Memory B cell (primary cell): ENCODE measurements around the gene PPM1L.
"Not testable (repeated sequence)": the region's sequence is repeated elsewhere in the genome, so short reads cannot be mapped to it uniquely, and the experiment has no call there.

Experiments
- ATAC-seq: fragments of 150-1000 bp; cut with Tn5 transposase; 2 replicates; pipeline ENCODE4 v1.10.0; 2021; ENCODE audit warnings: low read depth, mild to moderate bottlenecking, moderate library complexity
- DNase-seq, 2 donors: peaks; one replicate each; pipeline ENCODE4 v3.0.0; 2022; ENCODE audit warnings: low spot score in 2 of 2
- H3K27ac Mint-ChIP-seq: one replicate; pipeline ENCODE4 v1.8.0; 2022; ENCODE audit warnings: mild to moderate bottlenecking, moderate library complexity, mixed read lengths
- H3K27me3 Mint-ChIP-seq: one replicate; pipeline ENCODE4 v1.8.0; 2022; ENCODE audit warnings: mixed read lengths
- H3K36me3 Mint-ChIP-seq: one replicate; pipeline ENCODE4 v1.8.0; 2022; ENCODE audit warnings: mild to moderate bottlenecking, mixed read lengths
- H3K4me1 Mint-ChIP-seq: one replicate; pipeline ENCODE4 v1.8.0; 2022; ENCODE audit warnings: mixed read lengths
- H3K4me3 Mint-ChIP-seq: one replicate; pipeline ENCODE4 v1.8.0; 2022; ENCODE audit warnings: mild to moderate bottlenecking, moderate library complexity, mixed read lengths
- H3K9me3 Mint-ChIP-seq: one replicate; pipeline ENCODE4 v1.8.0; 2022; ENCODE audit warnings: mixed read lengths

PPM1L gene

GRCh38 chr3:161031134-161031533 lies 275.1 kb downstream of the PPM1L start:
- H3K27me3 Mint-ChIP-seq, result no peaks in the 10 kb centered on the region
- no peak overlapping the region for H3K4me3 Mint-ChIP-seq
- DNase-seq (no peak), ATAC-seq (no peak)
- peaks cover 5% of the 10 kb centered on the region for H3K36me3 Mint-ChIP-seq
- no peak overlapping the region for H3K27ac Mint-ChIP-seq
- no peaks in the 10 kb centered on the region for H3K9me3 Mint-ChIP-seq
- peaks cover 10% of the 10 kb centered on the region for H3K4me1 Mint-ChIP-seq

- not testable (repeated sequence) for H3K27me3 Mint-ChIP-seq, H3K9me3 Mint-ChIP-seq, DNase-seq, H3K27ac Mint-ChIP-seq, H3K36me3 Mint-ChIP-seq
- Mint-ChIP-seq H3K4me1 (peaks cover 10% of the 10 kb centered on the region), H3K4me3 (peak overlapping the region; percentile 1)
- peak; percentile 51 for ATAC-seq
Measured at GRCh38 chr3:161034913-161035550, 279.0 kb downstream of the PPM1L start.

- peaks cover 4% of the 10 kb centered on the region for H3K36me3 Mint-ChIP-seq
- ATAC-seq (peak; percentile 50), DNase-seq (no peak)
- no peaks in the 10 kb centered on the region for H3K27me3 Mint-ChIP-seq
- no peak overlapping the region for H3K27ac Mint-ChIP-seq
- peaks cover 2% of the 10 kb centered on the region for H3K9me3 Mint-ChIP-seq
- peaks cover 10% of the 10 kb centered on the region for H3K4me1 Mint-ChIP-seq
- no peak overlapping the region for H3K4me3 Mint-ChIP-seq
Measured at GRCh38 chr3:161035711-161036110, 279.7 kb downstream of the PPM1L start.

- ATAC-seq, result no peak
- DNase-seq, result no peak
- peaks cover 10% of the 10 kb centered on the region for H3K4me1 Mint-ChIP-seq
- no peak overlapping the region for H3K27ac Mint-ChIP-seq
- H3K4me3 Mint-ChIP-seq, result no peak overlapping the region
- H3K27me3 Mint-ChIP-seq, result no peaks in the 10 kb centered on the region
- peaks cover 3% of the 10 kb centered on the region for H3K36me3 Mint-ChIP-seq
- H3K9me3 Mint-ChIP-seq, result peaks cover 2% of the 10 kb centered on the region
Measured at GRCh38 chr3:161038725-161039124, 282.7 kb downstream of the PPM1L start.

GRCh38 chr3:161042023-161042501 lies 286.0 kb downstream of the PPM1L start:
- H3K27me3 Mint-ChIP-seq, result no peaks in the 10 kb centered on the region
- DNase-seq, result no peak
- peaks cover 4% of the 10 kb centered on the region for H3K9me3 Mint-ChIP-seq
- H3K36me3 Mint-ChIP-seq, result peaks cover 3% of the 10 kb centered on the region
- no peak for ATAC-seq
- H3K27ac Mint-ChIP-seq, result no peak overlapping the region
- no peaks in the 10 kb centered on the region for H3K4me1 Mint-ChIP-seq
- no peak overlapping the region for H3K4me3 Mint-ChIP-seq

- Mint-ChIP-seq H3K9me3 (peaks cover 4% of the 10 kb centered on the region), H3K36me3 (peaks cover 3% of the 10 kb centered on the region), H3K4me1 (no peaks in the 10 kb centered on the region), H3K27ac (no peak overlapping the region), H3K4me3 (no peak overlapping the region), H3K27me3 (no peaks in the 10 kb centered on the region)
- no peak for ATAC-seq
- no peak for DNase-seq
Measured at GRCh38 chr3:161043336-161044035, 287.5 kb downstream of the PPM1L start.

GRCh38 chr3:161049683-161050248 lies 293.7 kb downstream of the PPM1L start:
- H3K27me3 Mint-ChIP-seq, result no peaks in the 10 kb centered on the region
- no peaks in the 10 kb centered on the region for H3K36me3 Mint-ChIP-seq
- H3K4me3 Mint-ChIP-seq, result no peak overlapping the region
- H3K27ac Mint-ChIP-seq, result no peak overlapping the region
- peaks cover 9% of the 10 kb centered on the region for H3K4me1 Mint-ChIP-seq
- DNase-seq (no peak), ATAC-seq (no peak)
- H3K9me3 Mint-ChIP-seq, result peaks cover 2% of the 10 kb centered on the region

GRCh38 chr3:161050935-161051334 lies 294.9 kb downstream of the PPM1L start:
- H3K9me3 Mint-ChIP-seq, result no peaks in the 10 kb centered on the region
- no peak overlapping the region for H3K4me3 Mint-ChIP-seq
- H3K36me3 Mint-ChIP-seq, result no peaks in the 10 kb centered on the region
- H3K27ac Mint-ChIP-seq, result no peak overlapping the region
- DNase-seq, result no peak
- H3K4me1 Mint-ChIP-seq, result peaks cover 9% of the 10 kb centered on the region
- H3K27me3 Mint-ChIP-seq, result no peaks in the 10 kb centered on the region
- ATAC-seq, result peak; percentile 41

GRCh38 chr3:161051856-161052255 lies 295.8 kb downstream of the PPM1L start:
- Mint-ChIP-seq H3K4me3 (no peak overlapping the region), H3K36me3 (no peaks in the 10 kb centered on the region), H3K4me1 (peaks cover 9% of the 10 kb centered on the region), H3K27me3 (no peaks in the 10 kb centered on the region), H3K9me3 (no peaks in the 10 kb centered on the region), H3K27ac (no peak overlapping the region)
- no peak for DNase-seq
- ATAC-seq, result no peak

GRCh38 chr3:161054860-161055604 lies 299.0 kb downstream of the PPM1L start:
- H3K4me3 Mint-ChIP-seq, result no peak overlapping the region
- no peaks in the 10 kb centered on the region for H3K9me3 Mint-ChIP-seq
- no peak for ATAC-seq
- no peak for DNase-seq
- H3K4me1 Mint-ChIP-seq, result peaks cover 6% of the 10 kb centered on the region
- H3K36me3 Mint-ChIP-seq, result peaks cover under 1% of the 10 kb centered on the region
- H3K27ac Mint-ChIP-seq, result no peak overlapping the region
- no peaks in the 10 kb centered on the region for H3K27me3 Mint-ChIP-seq

GRCh38 chr3:161064413-161064812 lies 308.4 kb downstream of the PPM1L start:
- peaks cover 3% of the 10 kb centered on the region for H3K36me3 Mint-ChIP-seq
- H3K4me3 Mint-ChIP-seq, result no peak overlapping the region
- ATAC-seq, result no peak
- no peaks in the 10 kb centered on the region for H3K27me3 Mint-ChIP-seq
- DNase-seq, result no peak
- peaks cover 20% of the 10 kb centered on the region for H3K4me1 Mint-ChIP-seq
- no peak overlapping the region for H3K27ac Mint-ChIP-seq
- no peaks in the 10 kb centered on the region for H3K9me3 Mint-ChIP-seq

- no peaks in the 10 kb centered on the region for H3K27me3 Mint-ChIP-seq
- no peak overlapping the region for H3K27ac Mint-ChIP-seq
- H3K9me3 Mint-ChIP-seq, result no peaks in the 10 kb centered on the region
- H3K36me3 Mint-ChIP-seq, result peaks cover 2% of the 10 kb centered on the region
- H3K4me1 Mint-ChIP-seq, result peaks cover 27% of the 10 kb centered on the region
- DNase-seq (no peak), ATAC-seq (no peak)
- no peak overlapping the region for H3K4me3 Mint-ChIP-seq
Measured at GRCh38 chr3:161066930-161067329, 310.9 kb downstream of the PPM1L start.

GRCh38 chr3:161067335-161067734 lies 311.3 kb downstream of the PPM1L start:
- no peaks in the 10 kb centered on the region for H3K9me3 Mint-ChIP-seq
- no peak overlapping the region for H3K27ac Mint-ChIP-seq
- H3K4me1 Mint-ChIP-seq, result peaks cover 27% of the 10 kb centered on the region
- no peak for ATAC-seq
- no peaks in the 10 kb centered on the region for H3K27me3 Mint-ChIP-seq
- DNase-seq, result no peak
- peaks cover 2% of the 10 kb centered on the region for H3K36me3 Mint-ChIP-seq
- no peak overlapping the region for H3K4me3 Mint-ChIP-seq
